CD4-positive, alpha-beta T cell (primary cell): ENCODE data around the gene FYB1. TPM values are rescaled to one million over a fixed set of nuclear protein-coding genes. Genes with fewer than 3 reads are reported as not detected.

Source experiments
- ATAC-seq: fragments of 200-7000 bp; cut with Tn5 transposase; one replicate; pipeline ENCODE4 v1.10.0; 2022; ENCODE audit warnings: mild to moderate bottlenecking; ENCODE audit not compliant: poor library complexity
- CTCF ChIA-PET: fragments of 350-600 bp; sonication (Branson Sonifier 250); formaldehyde crosslinking; loops from one replicate; lab custom pipeline; 2021; ENCODE audit warnings: antibody characterized with exemption, inconsistent platforms; lab: Charles Lee
- POLR2A ChIA-PET: fragments of 350-600 bp; sonication (Branson Sonifier 250); formaldehyde crosslinking; loops from one replicate; lab custom pipeline; 2021; ENCODE audit warnings: antibody characterized with exemption, inconsistent platforms; lab: Charles Lee
- DNase-seq, 14 experiments: peaks; one replicate each; pipeline ENCODE4 v3.0.0-alpha.2; 2013 to 2020; ENCODE audit warnings: mixed read lengths in 2 of 14
- H3K27ac ChIP-seq, 2 donors: one replicate each; pipeline versions ENCODE4 v1.5.1 to v1.7.0; 2013; ENCODE audit warnings: low read length in 2 of 2, low read depth in 1 of 2, mild to moderate bottlenecking in 1 of 2
- H3K27me3 ChIP-seq, 2 experiments: 1 replicate in 1 of 2; 2 replicates in 1 of 2; pipeline versions ENCODE4 v1.6.1 to v1.7.0; 2013; ENCODE audit warnings: low read length in 2 of 2, control low read depth in 1 of 2, mild to moderate bottlenecking in 1 of 2, moderate library complexity in 1 of 2; ENCODE audit not compliant: insufficient read depth in 2 of 2, control insufficient read depth in 1 of 2
- H3K36me3 ChIP-seq: one replicate; pipeline ENCODE4 v1.6.1; 2013; ENCODE audit warnings: low read length, control low read depth; ENCODE audit not compliant: insufficient read depth
- H3K4me1 ChIP-seq: one replicate; pipeline ENCODE4 v1.6.1; 2013; ENCODE audit warnings: low read length, control low read depth; ENCODE audit not compliant: insufficient read depth
- H3K4me3 ChIP-seq: one replicate; pipeline ENCODE4 v1.5.1; 2013; ENCODE audit warnings: mild to moderate bottlenecking, low read length, moderate library complexity
- H3K9me3 ChIP-seq, 2 experiments: 1 replicate in 1 of 2; 2 replicates in 1 of 2; pipeline versions ENCODE4 v1.6.1 to v1.7.0; 2013; ENCODE audit warnings: low read length in 2 of 2, mild to moderate bottlenecking in 2 of 2, control low read depth in 1 of 2, moderate library complexity in 1 of 2; ENCODE audit not compliant: control insufficient read depth in 1 of 2, insufficient read depth in 1 of 2
- H3K27ac Mint-ChIP-seq: one replicate; pipeline ENCODE4 v1.8.0; 2020; ENCODE audit warnings: mixed read lengths
- H3K27me3 Mint-ChIP-seq: one replicate; pipeline ENCODE4 v1.8.0; 2021; ENCODE audit warnings: mixed read lengths
- H3K36me3 Mint-ChIP-seq: one replicate; pipeline ENCODE4 v1.8.0; 2021; ENCODE audit warnings: low read depth, mixed read lengths
- H3K4me1 Mint-ChIP-seq: one replicate; pipeline ENCODE4 v1.8.0; 2021; ENCODE audit warnings: low read depth, mixed read lengths
- H3K4me3 Mint-ChIP-seq: one replicate; pipeline ENCODE4 v1.8.0; 2020; ENCODE audit warnings: mild to moderate bottlenecking, mixed read lengths
- H3K9me3 Mint-ChIP-seq: one replicate; pipeline ENCODE4 v1.8.0; 2020; ENCODE audit warnings: mixed read lengths
- CTCF ChIP-seq: fragments of 200-600 bp; IDR thresholded peaks from one replicate; pipeline ENCODE4 v1.8.0; 2022; ENCODE audit warnings: antibody characterized with exemption, mild to moderate bottlenecking
- intact Hi-C, 2 experiments: fragments of 100-400 bp; cut with DNase I in 1 of 2; cut with micrococcal nuclease in 1 of 2; formaldehyde crosslinking; loops; one replicate each; pipeline versions ENCODE4 v1.15.1 to v1.9.0; 2023 to 2025; cut with DNase I, micrococcal nuclease
- total RNA-seq, 174 experiments: library from RNA in 2 of 174; stranded (reverse) in 2 of 174; gene quantifications; one replicate each; pipeline ENCODE4 v1.2.3 and lab custom pipeline; 2021 to 2026

The FYB1 gene
- total RNA-seq, 2 experiments from 2014 or later = 478 to 497 TPM

- Mint-ChIP-seq H3K4me1 (peaks cover 85% of the 10 kb centered on the region), H3K27me3 (no peaks in the 10 kb centered on the region), H3K9me3 (no peaks in the 10 kb centered on the region), H3K27ac (peak overlapping the region; percentile 86), H3K36me3 (peaks cover 82% of the 10 kb centered on the region), H3K4me3 (no peak overlapping the region)
- TF ChIP-seq CTCF = no peak
- H3K4me3 ChIP-seq = no peak overlapping the region
- ChIA-PET CTCF (interaction anchor here (0.7 to 0.9 kb wide), 4 partner anchors 38 to 134 kb away, joined by 3 to 4 read pairs (median 3); no protein-coding TSS in a partner anchor), POLR2A (interaction anchor here (0.6 to 12.8 kb wide), 4 partner anchors 27 to 133 kb away, joined by 3 to 141 read pairs (median 3); no protein-coding TSS in a partner anchor)
- intact Hi-C loops = loop anchor here (1.0 to 5.0 kb wide), 9 partner anchors 21 to 397 kb away; no protein-coding TSS in a partner anchor
- H3K9me3 ChIP-seq = no peaks in the 10 kb centered on the region
- H3K27me3 ChIP-seq = no peaks in the 10 kb centered on the region
- H3K27ac ChIP-seq = peak overlapping the region; percentile 55 to 61
- DNase-seq (no peak), ATAC-seq (no peak)
- H3K36me3 ChIP-seq = peaks cover 67% of the 10 kb centered on the region
- H3K4me1 ChIP-seq = peaks cover 53% of the 10 kb centered on the region
Measured at GRCh38 chr5:39149966-39150365, 69.4 kb downstream of the FYB1 start.

GRCh38 chr5:39148983-39149534, 70.3 kb downstream of the FYB1 start:
- peaks cover 80% of the 10 kb centered on the region for H3K4me1 Mint-ChIP-seq
- H3K9me3 Mint-ChIP-seq = no peaks in the 10 kb centered on the region
- H3K4me3 ChIP-seq = no peak overlapping the region
- ATAC-seq (peak; percentile 62), DNase-seq (peak in 3 of 14 experiments; percentile 62 to 74 (median 70))
- H3K36me3 Mint-ChIP-seq = peaks cover 83% of the 10 kb centered on the region
- H3K4me1 ChIP-seq = peaks cover 51% of the 10 kb centered on the region
- H3K27me3 ChIP-seq = no peaks in the 10 kb centered on the region
- peak; percentile 66 for TF ChIP-seq CTCF
- peak overlapping the region; percentile 86 for H3K27ac Mint-ChIP-seq
- POLR2A ChIA-PET = interaction anchor here (0.7 to 12.8 kb wide), 2 partner anchors 28 to 61 kb away, joined by 3 to 141 read pairs; no protein-coding TSS in a partner anchor
- H3K27ac ChIP-seq = peak overlapping the region; percentile 58 to 61
- H3K9me3 ChIP-seq = no peaks in the 10 kb centered on the region
- intact Hi-C loops = loop anchor here (1.0 kb wide), 4 partner anchors 28 to 398 kb away; no protein-coding TSS in a partner anchor
- CTCF ChIA-PET = interaction anchor here (0.8 to 0.9 kb wide), 2 partner anchors 52 to 69 kb away, joined by 3 to 4 read pairs; no protein-coding TSS in a partner anchor
- H3K27me3 Mint-ChIP-seq = no peaks in the 10 kb centered on the region
- peak overlapping the region; percentile 0 for H3K4me3 Mint-ChIP-seq
- H3K36me3 ChIP-seq = peaks cover 67% of the 10 kb centered on the region

- POLR2A ChIA-PET = interaction anchor here (1.0 to 1.4 kb wide), 4 partner anchors 29 to 42 kb away, joined by 4 to 7 read pairs (median 6); no protein-coding TSS in a partner anchor
- Histone ChIP-seq H3K27me3 (no peaks in the 10 kb centered on the region), H3K9me3 (no peaks in the 10 kb centered on the region), H3K36me3 (peaks cover 65% of the 10 kb centered on the region), H3K4me3 (no peak overlapping the region), H3K4me1 (peaks cover 39% of the 10 kb centered on the region), H3K27ac (peak overlapping the region in 1 of 2 donors; percentile 19)
- ATAC-seq (no peak), DNase-seq (no peak)
- H3K36me3 Mint-ChIP-seq = peaks cover 66% of the 10 kb centered on the region
- intact Hi-C loops = no loop called here
- CTCF ChIA-PET = interaction anchor here (0.6 to 2.2 kb wide), 7 partner anchors 66 to 1840 kb away, joined by 3 to 13 read pairs (median 3); no protein-coding TSS in a partner anchor
- no peaks in the 10 kb centered on the region for H3K9me3 Mint-ChIP-seq
- H3K27ac Mint-ChIP-seq = peak overlapping the region; percentile 50
- H3K27me3 Mint-ChIP-seq = no peaks in the 10 kb centered on the region
- peaks cover 59% of the 10 kb centered on the region for H3K4me1 Mint-ChIP-seq
- no peak overlapping the region for H3K4me3 Mint-ChIP-seq
- no peak for TF ChIP-seq CTCF
Measured at GRCh38 chr5:39146831-39147540, 72.4 kb downstream of the FYB1 start.
